HG03571 (cell line): Measurements from ENCODE around the gene ACOT7.

Experiments
- ATAC-seq: cut with Tn5 transposase; IDR thresholded peaks from one replicate; pipeline ENCODE4 v1.9.1; 2021; ENCODE audit not compliant: unreplicated experiment

ACOT7 gene

DNA sequence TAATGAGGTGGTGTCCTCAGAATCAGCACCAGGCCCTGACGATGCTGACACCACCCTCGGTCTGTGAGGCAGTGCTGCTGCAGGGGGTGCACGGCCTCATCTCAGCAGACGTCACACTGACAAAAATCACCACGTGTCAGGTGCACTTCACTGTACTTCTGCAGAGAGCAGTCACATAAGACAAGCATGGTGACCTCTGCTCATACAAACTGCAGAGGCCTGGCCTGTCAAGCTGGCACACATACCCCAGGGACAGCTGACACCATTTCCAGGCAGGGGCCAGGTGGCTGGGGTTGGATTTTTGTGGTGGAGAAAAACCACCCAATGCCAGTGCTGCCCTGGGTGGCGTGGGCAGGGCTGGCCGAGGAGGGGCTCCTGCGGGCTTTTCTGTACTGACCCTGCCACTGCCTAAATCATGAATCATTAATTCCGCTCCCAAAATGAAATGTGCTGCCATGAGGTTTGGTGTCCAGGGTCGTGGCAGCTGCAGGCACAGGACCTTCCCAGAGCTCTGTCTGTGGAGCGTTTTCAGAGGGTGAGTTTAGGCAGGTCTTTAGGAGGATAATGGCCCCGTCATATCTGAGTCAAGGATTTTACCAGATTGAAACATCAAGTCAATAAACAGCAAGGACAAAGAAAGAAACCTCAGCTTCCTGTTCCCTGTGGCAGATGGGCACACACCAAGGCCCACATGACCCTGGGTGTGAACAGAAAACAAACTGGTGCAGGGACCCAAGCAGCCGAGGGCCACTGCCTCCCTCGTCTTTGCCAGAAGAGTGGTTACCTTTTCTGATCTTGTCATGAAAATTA lies 99.3 kb downstream of the ACOT7 start:
- ATAC-seq, result no peak

- no peak for ATAC-seq
Measured at GRCh38 chr1:6292102-6292501, 101.5 kb downstream of the ACOT7 start.

- no peak for ATAC-seq
Measured at GRCh38 chr1:6288665-6289064, 104.9 kb downstream of the ACOT7 start.

DNA sequence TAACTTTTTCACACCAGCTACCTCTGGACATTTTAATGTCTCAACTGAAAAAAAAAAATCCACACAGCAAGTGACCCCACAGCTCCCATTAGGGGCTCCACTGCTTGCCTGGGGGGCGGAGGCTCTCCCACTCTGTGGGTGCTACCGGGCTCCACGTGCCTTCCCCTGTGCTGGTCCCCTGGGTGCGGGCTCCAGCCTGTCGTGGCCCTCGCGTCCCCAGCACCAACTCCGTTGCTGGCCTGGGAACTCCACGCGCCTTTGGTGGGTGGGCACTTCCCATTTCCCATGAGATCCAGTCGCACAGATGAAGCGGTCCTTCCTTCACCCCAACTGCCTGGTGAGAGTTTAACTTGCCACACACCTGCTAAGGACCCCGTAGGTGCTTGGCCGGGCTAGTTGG lies 105.5 kb downstream of the ACOT7 start:
- ATAC-seq, result no peak

- ATAC-seq, result no peak
Measured at GRCh38 chr1:6287431-6287886, 106.1 kb downstream of the ACOT7 start.

DNA sequence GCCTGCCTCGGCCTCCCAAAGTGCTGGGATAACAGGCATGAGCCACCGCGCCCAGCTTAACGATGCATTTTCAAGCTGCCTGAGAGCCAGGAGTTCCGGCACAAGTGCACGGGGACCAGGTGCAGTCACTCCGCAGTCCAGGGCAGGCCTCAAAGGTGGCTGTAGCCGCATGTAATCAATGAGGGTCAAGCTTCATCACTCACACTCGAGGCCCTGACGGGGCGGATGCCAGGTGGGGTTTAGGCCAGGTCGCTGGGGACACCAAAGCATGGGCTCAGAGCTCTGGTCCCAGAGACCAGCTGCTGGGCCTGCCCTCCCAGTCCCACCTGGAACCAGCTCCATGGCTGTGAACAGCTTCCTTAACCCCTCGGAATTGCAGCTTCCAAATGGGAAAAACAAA lies 106.5 kb downstream of the ACOT7 start:
- no peak for ATAC-seq

- ATAC-seq, result no peak
Measured at GRCh38 chr1:6286266-6286665, 107.3 kb downstream of the ACOT7 start.

DNA sequence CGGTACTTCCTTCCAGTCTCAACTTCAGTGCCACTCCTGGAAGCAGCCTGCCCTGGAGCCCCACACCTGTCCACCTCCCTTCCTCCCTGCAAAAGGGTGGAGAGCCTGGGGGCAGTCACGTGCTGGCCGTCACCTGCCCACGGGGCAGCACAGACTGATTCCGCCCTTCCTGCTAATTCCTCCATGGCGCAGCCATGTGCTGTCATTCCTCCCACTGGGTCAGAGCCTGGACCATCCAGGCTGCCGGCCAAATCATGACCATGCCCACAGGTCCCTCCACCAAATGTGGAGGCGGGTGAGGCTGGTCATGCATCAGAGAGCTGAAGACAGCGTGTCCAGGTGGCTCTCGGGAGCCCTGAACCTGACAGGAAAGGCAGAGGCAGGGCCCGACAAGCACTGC lies 108.2 kb downstream of the ACOT7 start:
- ATAC-seq, result no peak

DNA sequence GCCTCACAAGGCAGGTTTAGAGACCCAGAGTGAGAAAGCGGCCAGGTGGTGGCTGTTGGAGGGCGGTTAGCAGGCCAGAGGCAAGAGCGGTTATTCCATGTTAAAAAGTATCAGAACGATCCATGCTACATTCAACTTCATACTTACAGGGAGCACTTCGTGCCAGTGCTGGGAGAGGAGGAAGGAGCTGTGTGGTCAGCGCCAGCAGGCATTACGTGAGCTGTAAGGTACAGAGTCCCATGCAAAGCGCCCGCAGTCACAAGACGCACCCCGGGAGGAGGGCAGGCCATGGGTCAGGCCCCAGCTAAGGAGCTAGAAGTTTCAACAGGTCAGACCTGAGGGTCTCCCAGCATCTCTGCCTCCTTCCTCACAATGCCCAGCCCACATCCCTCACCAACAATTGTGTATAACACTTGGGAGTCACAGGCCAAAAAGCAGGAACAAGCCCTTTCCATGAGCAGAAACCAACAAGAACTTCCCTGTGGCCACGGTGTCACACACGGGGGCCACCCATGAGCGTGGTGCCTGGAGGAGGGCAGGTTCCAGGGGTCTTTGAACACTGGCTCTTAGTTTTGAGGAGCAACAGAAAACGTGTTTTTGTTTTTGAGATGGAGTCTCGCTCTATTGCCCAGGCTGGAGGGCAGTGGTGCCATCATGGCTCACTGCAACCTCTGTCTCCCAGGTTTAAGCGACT lies 110.8 kb downstream of the ACOT7 start:
- ATAC-seq, result no peak

DNA sequence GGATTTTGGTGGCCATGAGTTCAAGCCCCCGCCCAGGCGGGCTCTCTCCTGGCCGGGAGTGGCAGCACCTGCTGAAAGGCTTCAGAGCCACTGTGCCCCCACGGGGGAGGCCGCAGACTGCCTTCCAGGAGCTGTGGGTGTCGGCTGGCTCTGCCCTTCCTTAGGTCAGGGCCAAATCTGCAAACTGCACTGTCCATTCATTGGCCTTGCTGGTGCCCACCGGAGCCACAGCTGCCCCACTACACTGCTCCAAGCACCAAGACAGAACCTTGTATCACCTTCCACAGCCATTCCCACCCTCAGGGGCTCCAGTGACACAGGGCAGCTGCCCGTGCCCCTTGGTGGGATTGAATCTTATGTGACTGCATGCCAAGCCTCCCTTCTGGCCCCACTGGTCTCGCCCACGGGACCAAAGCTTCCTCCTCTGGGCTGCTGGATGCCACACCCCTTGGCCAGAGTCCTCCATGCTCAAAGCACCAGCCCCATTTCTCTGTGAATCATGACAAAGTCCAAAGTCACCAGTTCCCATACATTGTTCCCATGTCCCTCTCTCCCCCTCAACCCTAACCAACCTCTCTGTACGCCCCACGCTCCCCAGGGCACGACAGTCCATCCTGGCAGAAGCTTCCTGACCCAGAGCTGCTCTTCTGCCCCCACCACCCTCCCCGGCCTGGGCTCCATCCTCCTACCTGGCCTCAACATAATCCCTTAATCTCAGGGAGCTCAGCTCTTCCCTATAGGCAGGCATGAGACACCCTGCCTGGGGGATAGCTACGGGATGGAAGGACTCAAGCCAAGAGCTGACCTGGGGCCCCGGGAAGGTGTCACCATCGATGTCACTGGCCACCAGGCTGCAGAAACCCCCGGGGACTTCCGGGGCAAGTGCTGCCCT lies 111.8 kb downstream of the ACOT7 start:
- no peak for ATAC-seq

DNA sequence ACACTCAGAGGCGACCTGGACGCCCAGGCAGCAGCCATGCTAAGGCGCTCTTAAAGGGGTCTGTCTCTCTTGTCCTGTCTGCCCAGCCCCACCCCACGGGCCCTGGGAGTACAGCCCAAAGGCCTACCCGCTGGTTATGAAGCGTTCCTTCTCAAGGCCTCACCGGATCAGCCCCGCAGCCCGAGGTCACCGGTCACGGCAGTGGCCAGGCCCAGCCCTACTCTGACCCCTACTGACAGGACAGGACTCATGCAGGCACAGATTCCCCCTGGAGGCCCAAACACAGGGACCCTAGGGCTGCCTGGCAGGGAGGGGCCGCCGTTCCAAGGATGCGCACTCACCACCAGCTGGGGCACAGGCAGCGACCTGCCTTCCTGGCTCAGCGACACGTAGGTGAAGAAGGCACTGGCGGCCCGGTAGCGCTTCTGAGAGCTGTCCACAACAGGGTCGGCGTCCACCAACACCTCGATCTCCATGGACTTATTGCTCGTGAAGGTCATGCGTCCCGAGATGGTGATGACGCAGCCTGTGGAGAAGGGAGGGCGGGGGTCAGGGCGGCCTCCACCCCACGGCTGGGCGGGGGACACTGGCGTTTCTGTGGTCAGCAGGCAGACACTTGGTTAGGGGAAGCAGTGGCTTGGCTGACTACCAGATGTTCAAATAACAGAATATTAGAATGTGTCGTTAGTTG lies 112.7 kb downstream of the ACOT7 start:
- ATAC-seq, result no peak

DNA sequence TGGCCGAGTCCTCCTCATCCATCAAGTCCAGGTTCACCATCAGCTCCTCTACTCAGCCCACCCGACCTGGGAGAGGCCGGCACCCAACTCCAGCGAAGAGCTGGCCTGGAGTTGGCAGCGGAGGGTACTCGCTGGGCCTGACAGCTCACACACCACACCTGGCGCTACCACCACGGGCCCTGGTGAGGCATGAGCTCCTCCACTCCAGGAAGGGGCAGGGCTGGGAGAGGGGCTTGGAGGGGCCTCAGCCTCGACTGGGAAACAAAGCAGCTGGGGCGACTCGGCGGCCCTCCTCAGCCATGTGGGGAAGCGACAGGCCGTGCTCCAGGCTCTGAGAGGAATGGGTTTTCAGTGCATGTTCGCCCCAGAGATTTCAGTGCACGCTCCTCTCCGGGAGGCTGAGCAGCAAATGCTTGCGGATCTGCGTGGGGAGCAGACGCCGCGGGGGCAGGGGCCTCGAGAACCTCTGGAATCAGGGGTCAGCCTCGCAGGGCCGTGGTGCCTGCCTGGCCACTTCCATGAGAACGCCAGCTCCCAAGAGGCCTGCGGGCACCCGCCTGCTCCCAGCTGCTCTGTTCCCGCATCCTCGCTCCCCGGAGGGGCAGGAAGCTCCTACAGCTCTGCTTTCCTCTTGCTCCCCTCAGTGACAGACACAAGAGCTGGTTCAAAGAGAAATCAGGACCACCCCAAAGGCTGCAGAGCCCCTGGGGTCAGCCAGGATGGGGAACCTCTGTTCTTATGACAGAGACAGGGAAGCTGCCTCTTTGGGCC lies 113.8 kb downstream of the ACOT7 start:
- ATAC-seq, result no peak

GRCh38 chr1:6279066-6279465 lies 114.5 kb downstream of the ACOT7 start:
- ATAC-seq, result no peak

DNA sequence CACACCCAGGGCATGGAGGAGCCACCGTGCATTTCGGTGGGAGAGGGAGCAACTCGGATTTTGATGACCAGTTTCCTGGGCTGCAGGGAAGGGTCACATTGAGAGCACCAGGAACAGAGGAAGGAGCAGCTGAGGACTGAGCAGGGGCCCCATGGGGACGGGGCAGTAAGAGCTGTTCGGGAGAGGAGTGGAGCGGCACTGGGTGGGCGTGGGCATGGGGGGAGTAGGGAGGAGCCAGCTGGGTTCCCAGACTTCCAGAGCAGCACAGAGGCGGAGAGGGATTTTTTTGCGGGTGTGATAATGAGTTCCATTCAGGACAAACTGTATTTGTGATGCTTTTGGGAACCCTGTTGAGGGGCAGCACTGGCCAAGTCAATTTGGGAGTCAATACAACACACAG lies 115.3 kb downstream of the ACOT7 start:
- no peak for ATAC-seq

DNA sequence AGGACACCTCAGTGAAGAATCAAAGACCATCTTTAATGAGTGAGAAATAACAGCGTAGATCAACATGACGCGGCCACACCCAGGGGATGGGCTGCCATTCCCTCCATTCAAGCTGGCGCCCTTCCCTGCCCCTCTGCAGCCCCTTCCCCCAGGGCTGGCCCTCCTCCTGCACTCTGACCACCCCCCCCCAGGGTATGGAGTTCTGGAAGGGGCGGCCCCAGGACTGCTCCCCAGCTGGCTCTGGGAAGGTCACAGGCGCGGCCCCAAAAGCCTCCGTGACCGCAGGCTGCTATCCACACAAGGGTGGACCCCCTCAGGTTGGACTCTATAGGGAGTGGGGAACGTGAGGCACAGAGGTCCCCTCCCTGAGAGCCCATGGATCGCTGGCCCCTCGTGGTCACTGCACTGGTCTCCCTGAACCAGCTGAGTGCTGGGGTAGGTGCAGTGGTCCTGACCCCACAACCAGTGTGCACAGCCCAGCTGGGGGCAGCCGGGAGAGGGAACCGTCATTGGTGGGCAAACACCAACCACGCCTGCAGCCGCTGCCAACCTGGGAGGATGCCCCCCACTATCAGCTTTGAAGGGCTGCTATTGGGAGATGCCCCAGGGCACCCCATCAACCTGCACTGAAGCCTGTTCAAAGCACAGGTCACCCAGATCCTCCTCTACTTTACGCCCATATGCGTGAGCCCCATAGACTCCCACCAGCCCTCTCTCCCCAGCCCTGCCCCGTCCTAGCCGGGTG lies 116.6 kb downstream of the ACOT7 start:
- ATAC-seq, result no peak

- no peak for ATAC-seq
Measured at GRCh38 chr1:6275826-6276782, 117.5 kb downstream of the ACOT7 start.

DNA sequence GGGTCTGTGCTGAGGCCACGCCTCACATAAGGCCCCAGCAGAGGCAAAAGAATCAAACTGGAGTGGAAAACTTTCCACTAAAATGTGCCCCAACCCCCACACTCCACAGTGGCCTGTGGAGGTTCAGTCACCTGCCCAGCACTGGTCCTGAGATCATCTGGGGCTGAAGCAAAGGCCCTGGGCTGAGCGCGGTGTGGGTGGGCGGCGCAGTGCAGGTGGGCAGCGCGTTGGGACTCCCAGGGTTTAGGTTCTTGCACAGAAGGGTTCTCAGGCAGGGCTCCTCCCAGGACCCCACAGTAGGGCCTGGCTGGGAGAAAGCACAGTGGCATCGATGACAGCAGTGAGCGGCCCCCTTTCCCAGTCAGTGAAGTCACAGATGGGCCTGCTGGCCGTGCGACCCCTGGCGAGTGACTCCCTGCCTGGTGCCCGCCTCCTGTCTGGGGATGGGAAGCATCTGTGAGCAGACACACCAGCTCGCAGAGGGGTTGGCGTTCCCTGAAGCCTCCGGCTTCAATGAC lies 118.9 kb downstream of the ACOT7 start:
- ATAC-seq, result no peak

- ATAC-seq, result no peak
Measured at GRCh38 chr1:6274102-6274501, 119.5 kb downstream of the ACOT7 start.
